Thoracic aorta (tissue), 2 donors: ENCODE results near the gene CCDC85C. TPM values are rescaled to one million over a fixed set of nuclear protein-coding genes. Genes with fewer than 3 reads are reported as not detected.

Experiments
- ATAC-seq: fragments of 150-250 bp; one replicate; pipeline ENCODE4 v1.8.0; 2017; ENCODE audit warnings: low read depth; ENCODE audit not compliant: insufficient number of reproducible peaks, low FRiP score
- DNase-seq: peaks from one replicate; pipeline ENCODE4 v3.0.0-alpha.2; 2020; ENCODE audit warnings: low spot score
- H3K27ac ChIP-seq, 2 donors: fragments of 200-600 bp; sonication (generic); 1 replicate in 1 of 2; 2 replicates in 1 of 2; pipeline ENCODE4 v1.5.1; 2016; ENCODE audit warnings: mild to moderate bottlenecking in 2 of 2, moderate library complexity in 2 of 2
- H3K27me3 ChIP-seq: fragments of 200-600 bp; sonication (generic); replicated peaks from 2 replicates; pipeline ENCODE4 v1.6.0; 2016; ENCODE audit warnings: mild to moderate bottlenecking; ENCODE audit not compliant: insufficient read depth
- H3K36me3 ChIP-seq: fragments of 200-600 bp; sonication (generic); one replicate; pipeline ENCODE4 v1.5.1; 2016
- H3K4me1 ChIP-seq, 2 donors: fragments of 200-600 bp; sonication (generic); 1 replicate in 1 of 2; 2 replicates in 1 of 2; pipeline versions ENCODE4 v1.5.1 to v1.6.0; 2016; ENCODE audit warnings: low read depth in 2 of 2, mild to moderate bottlenecking in 1 of 2; ENCODE audit not compliant: control insufficient read depth in 1 of 2
- H3K4me3 ChIP-seq: fragments of 200-600 bp; sonication (generic); 2 replicates; pipeline ENCODE4 v1.5.1; 2016; ENCODE audit warnings: mild to moderate bottlenecking
- H3K9me3 ChIP-seq: fragments of 200-600 bp; sonication (generic); 2 replicates; pipeline ENCODE4 v1.5.1; 2016
- total RNA-seq, 2 donors: library from RNA; depleted of rRNA; stranded (reverse); fragments of >200 nt; gene quantifications; one replicate each; pipeline versions ENCODE4 v1.1.0 to v1.2.3, GENCODE V29; 2016
- TF ChIP-seq, protein P1 (sequence below): fragments of 200-600 bp; sonication (generic); IDR thresholded peaks from one replicate; pipeline ENCODE4 v1.5.1; 2019; ENCODE audit warnings: antibody characterized with exemption

Gene CCDC85C
- total RNA-seq, 2 donors from 2014 or later: 1.5 to 4.1 TPM

DNA sequence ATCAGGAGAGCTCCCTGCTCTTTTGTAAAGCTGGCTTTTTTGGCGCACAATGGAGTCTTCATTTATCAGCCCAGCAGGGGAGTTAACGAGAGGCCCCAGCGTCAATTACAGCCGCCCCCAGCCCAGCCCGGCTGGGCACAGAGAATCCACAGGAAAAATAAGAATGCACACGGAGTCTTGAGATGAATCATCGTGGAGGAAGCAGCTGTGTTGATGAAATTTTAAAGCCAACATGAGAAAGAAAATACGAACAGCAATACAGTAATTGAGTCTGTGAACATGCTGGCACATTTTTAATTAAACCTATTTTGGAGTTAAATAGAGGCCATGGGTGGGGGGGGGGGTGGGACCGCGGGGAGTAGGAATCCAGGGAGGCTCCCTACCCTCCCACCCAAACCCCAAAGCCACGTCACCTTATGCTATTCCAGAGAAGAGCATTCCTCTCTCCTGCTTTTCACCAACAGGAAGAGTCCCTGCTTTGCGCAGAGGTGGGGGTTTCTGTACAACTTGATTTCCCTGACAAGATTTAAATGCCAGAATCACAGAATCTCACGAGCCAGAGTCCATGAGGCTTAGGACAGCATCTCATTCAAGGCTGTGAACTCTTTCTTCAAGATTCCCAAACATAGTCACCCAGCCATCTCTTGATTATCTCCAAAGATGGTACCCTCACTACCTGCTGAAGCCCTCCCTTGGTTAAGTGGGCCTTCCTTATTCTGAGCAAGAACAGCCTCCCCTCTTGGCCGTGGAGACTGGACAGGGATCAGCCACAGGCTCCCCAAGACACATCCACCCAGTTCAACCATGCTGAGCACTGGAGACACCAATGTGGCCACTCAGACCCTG is 72.5 kb downstream of the CCDC85C start:
- H3K4me1 ChIP-seq: no peaks in the 10 kb centered on the region
- ATAC-seq: no peak

DNA sequence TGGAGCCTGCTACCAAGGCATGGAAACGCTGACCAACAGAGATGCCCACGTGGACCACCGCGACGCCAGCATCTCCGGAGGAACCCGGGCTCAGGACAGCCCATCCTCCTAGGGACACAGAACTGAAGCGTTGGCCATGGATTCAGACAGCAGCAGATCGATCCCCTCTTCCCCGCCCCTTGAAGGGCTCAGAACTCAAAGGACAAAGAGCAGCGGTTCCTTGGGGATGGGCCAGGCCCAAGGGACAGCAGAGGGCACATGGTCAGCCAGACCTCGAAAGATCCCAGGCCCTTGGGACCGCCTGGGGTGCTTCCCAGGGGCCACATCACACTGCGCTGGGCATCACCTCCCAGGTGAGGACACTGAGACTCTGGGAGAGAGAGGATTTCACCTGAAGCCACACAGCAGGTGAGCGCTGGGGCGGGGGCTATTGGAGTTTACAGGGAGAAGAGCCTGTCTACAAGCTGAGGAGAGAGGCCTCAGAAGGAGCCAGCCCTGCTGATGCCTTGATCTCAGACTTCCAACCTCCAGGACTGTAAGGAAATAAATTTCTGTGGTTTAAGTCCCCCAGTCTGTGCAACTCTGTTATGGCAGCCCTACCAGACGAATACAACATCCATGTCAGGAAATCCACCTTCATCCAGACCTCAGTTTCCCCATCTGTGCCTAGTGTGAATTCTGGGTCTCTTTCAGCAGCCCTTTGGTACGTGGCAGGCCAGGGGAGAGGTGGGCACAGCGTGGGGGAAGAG is 73.4 kb downstream of the CCDC85C start:
- H3K27me3 ChIP-seq: no peaks in the 10 kb centered on the region
- ATAC-seq (no peak), DNase-seq (no peak)
- H3K9me3 ChIP-seq: no peaks in the 10 kb centered on the region
- no peak overlapping the region for H3K4me3 ChIP-seq
- no peak overlapping the region for H3K27ac ChIP-seq
- TF ChIP-seq, protein P1, sequence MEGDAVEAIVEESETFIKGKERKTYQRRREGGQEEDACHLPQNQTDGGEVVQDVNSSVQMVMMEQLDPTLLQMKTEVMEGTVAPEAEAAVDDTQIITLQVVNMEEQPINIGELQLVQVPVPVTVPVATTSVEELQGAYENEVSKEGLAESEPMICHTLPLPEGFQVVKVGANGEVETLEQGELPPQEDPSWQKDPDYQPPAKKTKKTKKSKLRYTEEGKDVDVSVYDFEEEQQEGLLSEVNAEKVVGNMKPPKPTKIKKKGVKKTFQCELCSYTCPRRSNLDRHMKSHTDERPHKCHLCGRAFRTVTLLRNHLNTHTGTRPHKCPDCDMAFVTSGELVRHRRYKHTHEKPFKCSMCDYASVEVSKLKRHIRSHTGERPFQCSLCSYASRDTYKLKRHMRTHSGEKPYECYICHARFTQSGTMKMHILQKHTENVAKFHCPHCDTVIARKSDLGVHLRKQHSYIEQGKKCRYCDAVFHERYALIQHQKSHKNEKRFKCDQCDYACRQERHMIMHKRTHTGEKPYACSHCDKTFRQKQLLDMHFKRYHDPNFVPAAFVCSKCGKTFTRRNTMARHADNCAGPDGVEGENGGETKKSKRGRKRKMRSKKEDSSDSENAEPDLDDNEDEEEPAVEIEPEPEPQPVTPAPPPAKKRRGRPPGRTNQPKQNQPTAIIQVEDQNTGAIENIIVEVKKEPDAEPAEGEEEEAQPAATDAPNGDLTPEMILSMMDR: no peak
- no peaks in the 10 kb centered on the region for H3K4me1 ChIP-seq
- H3K36me3 ChIP-seq: no peaks in the 10 kb centered on the region

More for the DNA sequence above, 72.5 kb downstream of the CCDC85C start:
- H3K4me3 ChIP-seq: no peak overlapping the region
- no peak for DNase-seq
- H3K27ac ChIP-seq: no peak overlapping the region
- H3K36me3 ChIP-seq: no peaks in the 10 kb centered on the region
- H3K27me3 ChIP-seq: no peaks in the 10 kb centered on the region
- TF ChIP-seq, protein P1: no peak
- H3K9me3 ChIP-seq: no peaks in the 10 kb centered on the region

DNA sequence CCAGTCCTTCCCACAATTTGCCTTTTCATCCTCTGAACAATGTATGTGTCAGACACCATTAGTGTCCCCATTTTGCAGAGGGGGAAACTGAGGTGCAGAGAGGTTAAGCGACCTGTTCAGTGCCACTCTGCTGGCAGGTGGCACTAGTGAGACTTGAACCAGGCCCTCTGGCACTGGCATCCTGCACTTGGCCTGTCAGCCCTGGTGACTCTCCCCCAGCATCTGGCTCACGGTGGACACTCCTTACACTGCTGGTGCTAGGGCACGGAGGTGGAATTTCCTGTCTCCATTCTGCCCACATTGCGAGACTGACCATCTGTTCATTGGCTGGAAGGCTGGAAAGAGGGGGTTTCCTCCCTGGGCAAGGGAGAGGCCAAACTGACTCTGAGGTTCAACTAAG is 74.1 kb downstream of the CCDC85C start:
- TF ChIP-seq, protein P1: no peak
- Histone ChIP-seq H3K27ac (no peak overlapping the region), H3K9me3 (no peaks in the 10 kb centered on the region), H3K27me3 (no peaks in the 10 kb centered on the region), H3K4me1 (no peaks in the 10 kb centered on the region), H3K4me3 (no peak overlapping the region), H3K36me3 (no peaks in the 10 kb centered on the region)
- DNase-seq (no peak), ATAC-seq (no peak)

DNA sequence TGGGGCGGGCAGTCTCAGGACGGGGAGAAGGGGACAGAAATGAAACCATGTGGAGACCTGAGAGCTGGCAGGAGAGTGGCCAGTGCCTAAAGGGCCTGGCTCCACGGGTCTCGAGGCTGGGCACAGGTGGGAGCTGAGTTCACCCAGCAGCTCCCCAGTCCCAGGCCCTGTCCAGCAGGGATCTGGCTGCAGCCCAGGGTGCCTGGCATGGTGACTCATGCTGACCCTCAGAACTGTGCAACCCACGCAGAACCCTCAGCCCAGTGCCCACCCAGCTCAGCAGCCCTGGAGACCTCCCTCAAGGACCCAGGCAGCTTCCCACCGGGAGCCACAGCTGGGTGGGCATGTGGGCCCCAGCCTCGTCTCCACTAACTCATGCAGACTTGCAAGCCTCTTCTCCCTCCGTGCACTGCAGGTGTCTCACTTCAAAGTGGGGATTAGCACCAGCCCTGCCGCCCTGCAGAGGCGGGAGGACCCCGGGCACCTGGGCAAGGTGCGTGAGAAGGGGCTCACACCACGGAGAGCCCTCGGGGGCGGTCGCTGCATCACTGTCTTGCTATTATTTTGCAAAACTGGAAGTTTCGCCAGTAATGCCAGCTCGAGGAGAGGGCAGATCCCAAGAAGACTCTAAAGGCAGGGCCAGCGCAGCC is 76.5 kb downstream of the CCDC85C start:
- Histone ChIP-seq H3K36me3 (no peaks in the 10 kb centered on the region), H3K9me3 (no peaks in the 10 kb centered on the region), H3K4me3 (no peak overlapping the region), H3K27me3 (no peaks in the 10 kb centered on the region), H3K4me1 (no peaks in the 10 kb centered on the region), H3K27ac (no peak overlapping the region)
- TF ChIP-seq, protein P1: no peak
- no peak for DNase-seq
- ATAC-seq: no peak

DNA sequence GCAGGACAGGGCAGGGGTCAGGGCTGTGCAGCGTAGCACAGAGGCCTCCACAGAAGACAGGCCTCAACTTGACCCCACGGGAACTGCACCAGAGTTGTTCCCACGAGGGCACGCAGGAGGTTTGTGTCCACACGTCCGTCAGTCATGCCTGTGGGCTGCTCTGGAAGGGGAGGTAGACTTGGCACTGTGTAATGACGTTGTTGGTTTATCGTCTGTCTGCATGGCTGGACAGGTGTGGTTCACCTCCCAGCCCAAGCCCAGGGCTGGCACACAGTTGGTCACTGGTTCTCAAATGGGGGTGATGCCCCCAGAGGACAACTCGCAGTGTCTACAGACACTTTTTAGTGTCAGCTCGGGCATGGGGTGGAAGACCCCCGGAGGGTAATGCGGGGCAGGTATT is 77.0 kb downstream of the CCDC85C start:
- H3K9me3 ChIP-seq: no peaks in the 10 kb centered on the region
- TF ChIP-seq, protein P1: no peak
- ATAC-seq: no peak
- H3K27me3 ChIP-seq: no peaks in the 10 kb centered on the region
- H3K27ac ChIP-seq: no peak overlapping the region
- no peak for DNase-seq
- no peaks in the 10 kb centered on the region for H3K36me3 ChIP-seq
- H3K4me3 ChIP-seq: no peak overlapping the region
- H3K4me1 ChIP-seq: no peaks in the 10 kb centered on the region
